GM18526 (cell line): ENCODE results near the gene ASIP.

Experiments used
- POLR2A ChIP-seq: IDR thresholded peaks from 3 replicates; pipeline ENCODE4 v1.6.1; 2011; ENCODE audit not compliant: insufficient read length; ENCODE audit errors: extremely low read depth

Gene ASIP

GRCh38 chr20:34240693-34241615 is at the start of gene ASIP:
ASIP (plus strand) TSS chr20:34241423; CDS start chr20:34260375, 18,952 bp downstream.
- no peak for TF ChIP-seq POLR2A

GRCh38 chr20:34193051-34193450 is 48.2 kb upstream of the ASIP start:
- TF ChIP-seq POLR2A: no peak

- TF ChIP-seq POLR2A: no peak
Observed at GRCh38 chr20:34199183-34199582, 42.0 kb upstream of the ASIP start.

GRCh38 chr20:34200023-34200422 is 41.2 kb upstream of the ASIP start:
- TF ChIP-seq POLR2A: no peak

GRCh38 chr20:34201531-34201930 is 39.7 kb upstream of the ASIP start:
- TF ChIP-seq POLR2A: no peak

GRCh38 chr20:34209111-34209510 is 32.1 kb upstream of the ASIP start:
- TF ChIP-seq POLR2A: no peak

GRCh38 chr20:34210271-34210670 is 31.0 kb upstream of the ASIP start:
- TF ChIP-seq POLR2A: no peak

GRCh38 chr20:34211591-34211990 is 29.6 kb upstream of the ASIP start:
- TF ChIP-seq POLR2A: no peak

GRCh38 chr20:34213213-34213612 is 28.0 kb upstream of the ASIP start:
- TF ChIP-seq POLR2A: no peak

- no peak for TF ChIP-seq POLR2A
Observed at GRCh38 chr20:34215711-34216381, 25.4 kb upstream of the ASIP start.

GRCh38 chr20:34216382-34216742 is 24.9 kb upstream of the ASIP start:
- TF ChIP-seq POLR2A: no peak

- no peak for TF ChIP-seq POLR2A
Observed at GRCh38 chr20:34220561-34220960, 20.7 kb upstream of the ASIP start.

GRCh38 chr20:34222208-34222607 is 19.0 kb upstream of the ASIP start:
- no peak for TF ChIP-seq POLR2A

- no peak for TF ChIP-seq POLR2A
Observed at GRCh38 chr20:34231634-34232033, 9.6 kb upstream of the ASIP start.

GRCh38 chr20:34232494-34233087 is 8.6 kb upstream of the ASIP start:
- no peak for TF ChIP-seq POLR2A

- no peak for TF ChIP-seq POLR2A
Observed at GRCh38 chr20:34233687-34234086, 7.5 kb upstream of the ASIP start.

GRCh38 chr20:34235875-34236274 is 5.3 kb upstream of the ASIP start:
- no peak for TF ChIP-seq POLR2A

- TF ChIP-seq POLR2A: no peak
Observed at GRCh38 chr20:34237942-34238341, 3.3 kb upstream of the ASIP start.
